GM23338 (cell line): ENCODE results near the gene WWOX.

ENCODE experiments used
- EZH2 ChIP-seq: fragments of 200-600 bp; sonication (generic); IDR thresholded peaks from one replicate; pipeline ENCODE4 v1.8.0; 2017; ENCODE audit warnings: antibody characterized with exemption, mild to moderate bottlenecking, low read depth; ENCODE audit not compliant: unreplicated experiment
- EZH2phosphoT487 ChIP-seq: fragments of 200-600 bp; sonication (generic); IDR thresholded peaks from one replicate; pipeline ENCODE4 v1.8.1; 2018; ENCODE audit warnings: antibody characterized with exemption; ENCODE audit not compliant: unreplicated experiment
- POLR2AphosphoS5 ChIP-seq: IDR thresholded peaks from 2 replicates; pipeline ENCODE4 v1.6.1; 2016; ENCODE audit warnings: antibody characterized with exemption, low read depth
- STAT1 ChIP-seq: IDR thresholded peaks from one replicate; pipeline ENCODE4 v1.6.1; 2016; ENCODE audit warnings: antibody characterized with exemption; ENCODE audit not compliant: unreplicated experiment
- ZNF331 ChIP-seq: fragments of 250-450 bp; sonication (Bioruptor Pico); IDR thresholded peaks from 2 replicates; pipeline ENCODE4 v1.5.0; 2020; ENCODE audit warnings: low read depth, mild to moderate bottlenecking, moderate library complexity
- TF ChIP-seq, protein P1 (sequence below), 2 experiments: fragments of 200-600 bp in 1 of 2; sonication (generic) in 1 of 2; conservative IDR thresholded peaks; 2 replicates each; pipeline versions ENCODE4 v1.5.1 to v1.6.1; 2016 to 2017; ENCODE audit warnings: antibody characterized with exemption in 2 of 2, low read depth in 2 of 2, mild to moderate bottlenecking in 2 of 2, moderate library complexity in 1 of 2
- TF ChIP-seq, protein P2 (sequence below): IDR thresholded peaks from one replicate; pipeline ENCODE4 v1.6.1; 2018; ENCODE audit warnings: antibody characterized with exemption; ENCODE audit not compliant: unreplicated experiment
- TF ChIP-seq, protein P3 (sequence below): fragments of 250-450 bp; sonication (Bioruptor Pico); IDR thresholded peaks from 2 replicates; pipeline ENCODE4 v1.5.0; 2020; ENCODE audit warnings: mild to moderate bottlenecking, moderate library complexity

DNA sequence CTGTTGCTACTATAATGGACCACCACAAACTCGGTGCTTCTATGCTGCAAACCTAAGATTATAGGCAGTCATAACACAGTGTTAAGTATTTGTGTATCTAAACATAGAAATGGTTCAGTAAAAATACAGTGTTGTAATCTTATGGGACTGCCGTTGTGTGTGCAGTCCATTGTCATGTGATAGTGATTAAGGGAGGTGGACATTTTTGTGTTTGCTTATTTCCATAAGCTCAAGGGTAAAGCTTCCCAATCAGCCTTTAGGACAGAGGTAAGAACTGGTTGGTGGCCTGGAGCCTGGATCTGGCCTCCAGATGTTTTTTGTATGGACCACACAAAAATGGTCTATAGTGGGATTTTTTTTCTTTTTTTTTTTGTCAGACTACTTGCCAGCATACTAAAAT, 29.9 kb downstream of the WWOX start:
- TF ChIP-seq, protein P1, sequence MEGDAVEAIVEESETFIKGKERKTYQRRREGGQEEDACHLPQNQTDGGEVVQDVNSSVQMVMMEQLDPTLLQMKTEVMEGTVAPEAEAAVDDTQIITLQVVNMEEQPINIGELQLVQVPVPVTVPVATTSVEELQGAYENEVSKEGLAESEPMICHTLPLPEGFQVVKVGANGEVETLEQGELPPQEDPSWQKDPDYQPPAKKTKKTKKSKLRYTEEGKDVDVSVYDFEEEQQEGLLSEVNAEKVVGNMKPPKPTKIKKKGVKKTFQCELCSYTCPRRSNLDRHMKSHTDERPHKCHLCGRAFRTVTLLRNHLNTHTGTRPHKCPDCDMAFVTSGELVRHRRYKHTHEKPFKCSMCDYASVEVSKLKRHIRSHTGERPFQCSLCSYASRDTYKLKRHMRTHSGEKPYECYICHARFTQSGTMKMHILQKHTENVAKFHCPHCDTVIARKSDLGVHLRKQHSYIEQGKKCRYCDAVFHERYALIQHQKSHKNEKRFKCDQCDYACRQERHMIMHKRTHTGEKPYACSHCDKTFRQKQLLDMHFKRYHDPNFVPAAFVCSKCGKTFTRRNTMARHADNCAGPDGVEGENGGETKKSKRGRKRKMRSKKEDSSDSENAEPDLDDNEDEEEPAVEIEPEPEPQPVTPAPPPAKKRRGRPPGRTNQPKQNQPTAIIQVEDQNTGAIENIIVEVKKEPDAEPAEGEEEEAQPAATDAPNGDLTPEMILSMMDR (conservative IDR thresholded peaks at IDR 0.05; ENCODE audit: low read depth in 2 of 2), result no peak
- TF ChIP-seq POLR2AphosphoS5 (no peak), STAT1 (no peak), EZH2 (no peak), EZH2phosphoT487 (no peak), ZNF331 (CRISPR knock-in tag) (no peak)
- TF ChIP-seq, protein P2, sequence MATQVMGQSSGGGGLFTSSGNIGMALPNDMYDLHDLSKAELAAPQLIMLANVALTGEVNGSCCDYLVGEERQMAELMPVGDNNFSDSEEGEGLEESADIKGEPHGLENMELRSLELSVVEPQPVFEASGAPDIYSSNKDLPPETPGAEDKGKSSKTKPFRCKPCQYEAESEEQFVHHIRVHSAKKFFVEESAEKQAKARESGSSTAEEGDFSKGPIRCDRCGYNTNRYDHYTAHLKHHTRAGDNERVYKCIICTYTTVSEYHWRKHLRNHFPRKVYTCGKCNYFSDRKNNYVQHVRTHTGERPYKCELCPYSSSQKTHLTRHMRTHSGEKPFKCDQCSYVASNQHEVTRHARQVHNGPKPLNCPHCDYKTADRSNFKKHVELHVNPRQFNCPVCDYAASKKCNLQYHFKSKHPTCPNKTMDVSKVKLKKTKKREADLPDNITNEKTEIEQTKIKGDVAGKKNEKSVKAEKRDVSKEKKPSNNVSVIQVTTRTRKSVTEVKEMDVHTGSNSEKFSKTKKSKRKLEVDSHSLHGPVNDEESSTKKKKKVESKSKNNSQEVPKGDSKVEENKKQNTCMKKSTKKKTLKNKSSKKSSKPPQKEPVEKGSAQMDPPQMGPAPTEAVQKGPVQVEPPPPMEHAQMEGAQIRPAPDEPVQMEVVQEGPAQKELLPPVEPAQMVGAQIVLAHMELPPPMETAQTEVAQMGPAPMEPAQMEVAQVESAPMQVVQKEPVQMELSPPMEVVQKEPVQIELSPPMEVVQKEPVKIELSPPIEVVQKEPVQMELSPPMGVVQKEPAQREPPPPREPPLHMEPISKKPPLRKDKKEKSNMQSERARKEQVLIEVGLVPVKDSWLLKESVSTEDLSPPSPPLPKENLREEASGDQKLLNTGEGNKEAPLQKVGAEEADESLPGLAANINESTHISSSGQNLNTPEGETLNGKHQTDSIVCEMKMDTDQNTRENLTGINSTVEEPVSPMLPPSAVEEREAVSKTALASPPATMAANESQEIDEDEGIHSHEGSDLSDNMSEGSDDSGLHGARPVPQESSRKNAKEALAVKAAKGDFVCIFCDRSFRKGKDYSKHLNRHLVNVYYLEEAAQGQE, result no peak
- TF ChIP-seq, protein P3, sequence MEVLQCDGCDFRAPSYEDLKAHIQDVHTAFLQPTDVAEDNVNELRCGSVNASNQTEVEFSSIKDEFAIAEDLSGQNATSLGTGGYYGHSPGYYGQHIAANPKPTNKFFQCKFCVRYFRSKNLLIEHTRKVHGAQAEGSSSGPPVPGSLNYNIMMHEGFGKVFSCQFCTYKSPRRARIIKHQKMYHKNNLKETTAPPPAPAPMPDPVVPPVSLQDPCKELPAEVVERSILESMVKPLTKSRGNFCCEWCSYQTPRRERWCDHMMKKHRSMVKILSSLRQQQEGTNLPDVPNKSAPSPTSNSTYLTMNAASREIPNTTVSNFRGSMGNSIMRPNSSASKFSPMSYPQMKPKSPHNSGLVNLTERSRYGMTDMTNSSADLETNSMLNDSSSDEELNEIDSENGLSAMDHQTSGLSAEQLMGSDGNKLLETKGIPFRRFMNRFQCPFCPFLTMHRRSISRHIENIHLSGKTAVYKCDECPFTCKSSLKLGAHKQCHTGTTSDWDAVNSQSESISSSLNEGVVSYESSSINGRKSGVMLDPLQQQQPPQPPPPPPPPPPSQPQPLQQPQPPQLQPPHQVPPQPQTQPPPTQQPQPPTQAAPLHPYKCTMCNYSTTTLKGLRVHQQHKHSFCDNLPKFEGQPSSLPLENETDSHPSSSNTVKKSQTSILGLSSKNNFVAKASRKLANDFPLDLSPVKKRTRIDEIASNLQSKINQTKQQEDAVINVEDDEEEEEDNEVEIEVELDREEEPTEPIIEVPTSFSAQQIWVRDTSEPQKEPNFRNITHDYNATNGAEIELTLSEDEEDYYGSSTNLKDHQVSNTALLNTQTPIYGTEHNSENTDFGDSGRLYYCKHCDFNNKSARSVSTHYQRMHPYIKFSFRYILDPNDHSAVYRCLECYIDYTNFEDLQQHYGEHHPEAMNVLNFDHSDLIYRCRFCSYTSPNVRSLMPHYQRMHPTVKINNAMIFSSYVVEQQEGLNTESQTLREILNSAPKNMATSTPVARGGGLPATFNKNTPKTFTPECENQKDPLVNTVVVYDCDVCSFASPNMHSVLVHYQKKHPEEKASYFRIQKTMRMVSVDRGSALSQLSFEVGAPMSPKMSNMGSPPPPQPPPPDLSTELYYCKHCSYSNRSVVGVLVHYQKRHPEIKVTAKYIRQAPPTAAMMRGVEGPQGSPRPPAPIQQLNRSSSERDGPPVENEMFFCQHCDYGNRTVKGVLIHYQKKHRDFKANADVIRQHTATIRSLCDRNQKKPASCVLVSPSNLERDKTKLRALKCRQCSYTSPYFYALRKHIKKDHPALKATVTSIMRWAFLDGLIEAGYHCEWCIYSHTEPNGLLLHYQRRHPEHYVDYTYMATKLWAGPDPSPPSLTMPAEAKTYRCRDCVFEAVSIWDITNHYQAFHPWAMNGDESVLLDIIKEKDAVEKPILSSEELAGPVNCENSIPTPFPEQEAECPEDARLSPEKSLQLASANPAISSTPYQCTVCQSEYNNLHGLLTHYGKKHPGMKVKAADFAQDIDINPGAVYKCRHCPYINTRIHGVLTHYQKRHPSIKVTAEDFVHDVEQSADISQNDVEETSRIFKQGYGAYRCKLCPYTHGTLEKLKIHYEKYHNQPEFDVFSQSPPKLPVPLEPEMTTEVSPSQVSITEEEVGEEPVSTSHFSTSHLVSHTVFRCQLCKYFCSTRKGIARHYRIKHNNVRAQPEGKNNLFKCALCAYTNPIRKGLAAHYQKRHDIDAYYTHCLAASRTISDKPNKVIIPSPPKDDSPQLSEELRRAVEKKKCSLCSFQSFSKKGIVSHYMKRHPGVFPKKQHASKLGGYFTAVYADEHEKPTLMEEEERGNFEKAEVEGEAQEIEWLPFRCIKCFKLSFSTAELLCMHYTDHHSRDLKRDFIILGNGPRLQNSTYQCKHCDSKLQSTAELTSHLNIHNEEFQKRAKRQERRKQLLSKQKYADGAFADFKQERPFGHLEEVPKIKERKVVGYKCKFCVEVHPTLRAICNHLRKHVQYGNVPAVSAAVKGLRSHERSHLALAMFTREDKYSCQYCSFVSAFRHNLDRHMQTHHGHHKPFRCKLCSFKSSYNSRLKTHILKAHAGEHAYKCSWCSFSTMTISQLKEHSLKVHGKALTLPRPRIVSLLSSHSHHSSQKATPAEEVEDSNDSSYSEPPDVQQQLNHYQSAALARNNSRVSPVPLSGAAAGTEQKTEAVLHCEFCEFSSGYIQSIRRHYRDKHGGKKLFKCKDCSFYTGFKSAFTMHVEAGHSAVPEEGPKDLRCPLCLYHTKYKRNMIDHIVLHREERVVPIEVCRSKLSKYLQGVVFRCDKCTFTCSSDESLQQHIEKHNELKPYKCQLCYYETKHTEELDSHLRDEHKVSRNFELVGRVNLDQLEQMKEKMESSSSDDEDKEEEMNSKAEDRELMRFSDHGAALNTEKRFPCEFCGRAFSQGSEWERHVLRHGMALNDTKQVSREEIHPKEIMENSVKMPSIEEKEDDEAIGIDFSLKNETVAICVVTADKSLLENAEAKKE (CRISPR knock-in tag), result no peak
